Activated CD4-positive, alpha-beta T cell treated with anti-CD3 and anti-CD28 coated beads for 4 hours (primary cell): ENCODE measurements around the gene ITGB1BP2.
"Not testable (repeated sequence)": the region's sequence is repeated elsewhere in the genome, so short reads cannot be mapped to it uniquely, and the experiment has no call there.

Experiments used
- DNase-seq, 2 donors: peaks; one replicate each; pipeline ENCODE4 v3.0.0-alpha.2; 2020

Gene ITGB1BP2

DNA sequence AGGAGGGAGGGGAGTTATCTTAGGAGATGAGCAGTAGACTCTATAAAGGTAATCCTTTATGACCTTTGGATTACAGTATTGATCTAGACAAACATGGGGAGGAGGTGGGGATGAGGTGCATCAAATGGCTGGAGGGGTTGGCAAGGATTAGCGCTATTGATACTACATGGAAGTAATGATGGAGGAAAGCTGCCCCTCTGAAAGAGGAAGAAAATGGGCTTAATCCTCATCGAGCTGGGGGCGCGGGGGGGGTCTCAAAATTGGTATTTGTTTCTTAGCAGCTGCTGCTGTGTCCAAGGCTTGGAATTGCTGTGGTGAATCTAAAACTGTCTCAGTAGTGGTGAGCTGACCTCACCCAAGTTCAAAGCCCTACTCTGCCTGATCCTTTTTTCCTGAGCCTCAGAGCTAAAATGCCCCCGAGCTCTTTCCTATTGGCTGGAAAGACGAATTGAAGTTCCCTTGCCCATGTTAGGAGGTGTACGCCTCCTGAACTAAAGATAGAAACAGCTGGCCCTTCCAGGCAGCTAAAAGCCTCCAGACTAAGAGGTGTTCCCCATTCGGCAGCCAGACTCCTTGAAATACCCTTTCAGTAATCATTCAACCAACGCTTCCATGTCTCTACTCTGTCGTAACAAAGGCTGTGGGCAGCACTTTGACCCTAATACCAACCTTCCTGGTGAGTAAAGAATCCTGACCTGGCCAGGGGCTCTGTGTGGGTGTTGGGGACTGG, at the start of gene ITGB1BP2:
Gene ITGB1BP2 (plus strand): TSS at position 556 of the 730 bp plus-strand sequence. CDS start 57 bp downstream, at position 613.
- DNase-seq = no peak

DNA sequence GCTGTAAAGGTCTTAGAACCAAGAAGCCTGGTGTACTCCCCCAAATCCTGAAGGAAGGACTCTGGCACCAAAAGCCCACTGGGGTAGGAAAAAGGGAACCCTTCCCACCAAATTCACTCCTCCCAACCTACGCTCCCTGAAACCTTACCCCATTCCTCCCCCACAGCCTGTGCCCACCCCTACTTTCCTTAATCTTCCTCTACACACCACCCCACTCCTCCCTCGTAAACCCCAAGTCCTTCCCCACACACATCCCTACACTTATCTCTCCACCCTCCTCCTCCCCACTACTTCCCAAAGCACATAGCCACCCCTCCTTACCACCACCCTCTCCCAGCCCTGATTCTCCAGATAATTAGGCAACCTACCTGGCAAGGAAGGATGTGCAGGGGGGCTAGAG, 49.3 kb upstream of the ITGB1BP2 start:
- DNase-seq = no peak

DNA sequence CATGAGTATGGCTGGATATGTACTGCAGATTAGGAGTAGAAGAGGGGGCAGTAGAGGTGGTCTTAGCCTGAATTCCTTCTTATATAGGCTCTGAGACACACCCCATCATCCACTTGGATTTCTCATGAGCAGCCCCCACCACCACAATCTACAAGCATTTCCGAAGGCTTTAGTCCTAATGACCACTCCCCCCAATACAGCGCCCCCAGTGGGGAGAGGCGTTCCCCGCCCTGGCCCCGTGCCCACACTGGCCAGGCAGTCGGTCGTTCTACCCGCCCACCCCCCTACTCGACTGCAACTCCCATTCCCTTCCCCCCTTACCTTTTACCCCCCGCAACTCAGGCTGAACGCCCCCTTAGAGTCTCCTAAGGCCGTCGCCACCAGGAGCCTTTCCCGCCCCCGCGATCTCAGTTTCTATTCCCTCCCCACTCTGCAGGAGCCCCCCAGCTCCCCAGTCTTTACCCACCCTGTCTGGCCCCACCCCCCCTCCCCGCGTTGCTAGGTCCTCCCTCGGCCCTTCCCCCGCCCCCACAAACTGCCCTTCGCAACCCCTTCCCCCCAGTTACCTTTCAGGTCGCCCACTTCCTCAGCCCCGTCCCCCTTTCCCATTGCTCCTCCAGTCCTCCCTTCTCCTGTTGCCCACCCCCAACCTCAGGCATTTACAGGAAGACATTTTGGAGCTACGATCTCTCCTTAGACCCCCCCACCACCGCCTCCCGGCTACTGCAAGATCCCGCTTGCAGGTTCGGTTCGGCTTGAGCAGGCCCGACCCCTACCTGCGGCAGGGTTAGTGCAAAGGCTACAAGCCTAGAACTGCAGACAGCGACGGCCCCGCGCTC, 48.1 kb upstream of the ITGB1BP2 start:
- peak; percentile 9 to 15 for DNase-seq

DNA sequence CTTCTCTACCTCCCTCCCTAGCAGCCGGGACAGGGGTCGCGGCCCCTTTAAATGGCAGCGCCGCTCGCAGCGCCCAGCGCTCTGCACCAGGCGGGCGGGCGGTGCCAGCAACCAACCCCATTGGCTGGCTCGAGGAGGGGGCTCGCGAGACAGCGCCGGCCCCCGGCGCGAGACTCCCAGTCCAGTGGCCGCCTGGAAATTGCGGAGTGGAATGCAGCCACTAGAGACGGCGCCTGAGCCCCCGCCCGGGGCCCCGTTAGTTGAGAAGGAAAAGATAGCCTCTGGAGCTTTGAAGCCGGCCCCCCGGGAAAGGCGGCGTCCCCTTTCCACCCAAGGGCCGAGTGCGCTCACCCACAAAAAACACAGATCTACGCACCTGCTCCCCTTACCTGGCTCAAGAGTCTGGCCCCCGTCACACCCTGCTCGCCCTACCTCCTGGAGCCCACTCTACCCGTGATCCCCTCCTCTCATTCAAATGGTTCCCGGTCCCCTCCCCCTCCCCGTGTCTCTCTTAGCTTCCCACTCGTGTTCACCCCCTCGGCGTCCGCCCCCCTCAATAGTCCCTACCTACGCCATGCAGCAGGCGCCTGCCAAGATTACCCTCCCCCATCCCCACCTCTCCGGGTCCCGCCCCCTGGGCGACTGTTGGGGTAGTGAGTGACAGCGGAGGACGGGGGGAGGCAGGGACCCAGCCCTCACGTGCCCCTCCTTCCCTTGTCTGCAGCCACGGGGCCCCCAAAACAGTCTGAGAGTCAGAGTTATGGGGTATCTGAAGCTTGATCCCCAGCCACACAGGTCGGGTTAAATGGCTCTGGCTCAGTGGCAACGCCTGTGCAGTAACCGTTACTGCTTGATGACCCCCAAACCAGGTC, 47.2 kb upstream of the ITGB1BP2 start, which contains the start of gene ZMYM3:
Gene ZMYM3 (minus strand): TSS at position 49 of the 872 bp plus-strand sequence. CDS start 885 bp downstream, outside the sequence.
- peak; percentile 63 to 67 for DNase-seq

DNA sequence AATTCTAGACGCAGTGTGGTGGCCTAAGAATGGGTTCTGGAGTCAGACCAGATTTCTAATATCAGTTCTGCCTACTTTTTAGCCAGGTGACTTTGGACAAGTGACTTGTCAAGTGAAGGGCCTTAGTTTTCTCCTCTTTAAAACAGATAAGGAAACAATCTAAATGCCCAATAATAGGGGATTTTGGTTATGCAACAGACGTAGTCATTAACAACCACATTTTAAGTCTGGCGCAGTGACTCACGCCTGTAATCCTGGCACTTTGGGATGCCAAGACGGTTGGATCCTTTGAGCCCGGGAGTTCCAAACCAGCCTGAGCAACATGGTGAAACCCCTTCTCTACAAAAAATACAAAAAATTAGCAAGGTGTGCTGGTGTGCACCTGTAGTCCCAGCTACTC, 45.5 kb upstream of the ITGB1BP2 start:
- DNase-seq = no peak

DNA sequence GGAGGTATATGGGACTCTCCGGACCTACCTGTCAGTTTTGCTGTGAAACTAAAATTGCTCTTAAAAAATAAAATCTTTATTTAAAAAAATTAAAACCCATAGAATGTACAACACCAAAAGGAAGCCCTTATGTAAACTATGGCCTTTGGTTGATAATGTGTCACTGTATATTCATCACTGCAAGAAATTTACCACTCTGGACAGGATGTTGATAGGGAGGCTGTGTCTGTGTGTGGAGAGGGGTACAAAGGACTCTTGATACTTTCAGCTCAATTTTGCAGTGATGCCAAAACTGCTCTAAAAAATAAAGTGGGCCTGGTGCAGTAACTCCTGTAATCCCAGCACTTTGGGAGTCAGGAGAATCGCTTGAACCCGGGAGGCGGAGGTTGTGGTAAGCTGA, 44.7 kb upstream of the ITGB1BP2 start:
- no peak for DNase-seq

DNA sequence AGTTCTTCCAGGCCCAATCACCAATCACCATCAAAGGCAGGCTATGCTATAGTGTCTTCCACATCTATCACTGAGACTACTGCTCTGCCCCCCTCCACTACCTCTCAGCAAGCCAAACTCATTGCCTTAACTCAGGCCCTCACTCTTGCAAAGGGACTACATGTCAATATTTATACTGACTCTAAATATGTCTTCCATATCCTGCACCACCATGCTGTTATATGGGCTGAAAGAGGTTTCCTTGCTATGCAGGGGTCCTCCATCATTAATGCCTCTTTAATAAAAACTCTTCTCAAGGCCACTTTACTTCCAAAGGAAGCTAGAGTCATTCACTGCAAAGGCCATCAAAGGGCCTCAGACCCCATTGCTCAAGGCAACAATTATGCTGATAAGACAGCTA, 32.9 kb upstream of the ITGB1BP2 start:
- DNase-seq = not testable (repeated sequence)

DNA sequence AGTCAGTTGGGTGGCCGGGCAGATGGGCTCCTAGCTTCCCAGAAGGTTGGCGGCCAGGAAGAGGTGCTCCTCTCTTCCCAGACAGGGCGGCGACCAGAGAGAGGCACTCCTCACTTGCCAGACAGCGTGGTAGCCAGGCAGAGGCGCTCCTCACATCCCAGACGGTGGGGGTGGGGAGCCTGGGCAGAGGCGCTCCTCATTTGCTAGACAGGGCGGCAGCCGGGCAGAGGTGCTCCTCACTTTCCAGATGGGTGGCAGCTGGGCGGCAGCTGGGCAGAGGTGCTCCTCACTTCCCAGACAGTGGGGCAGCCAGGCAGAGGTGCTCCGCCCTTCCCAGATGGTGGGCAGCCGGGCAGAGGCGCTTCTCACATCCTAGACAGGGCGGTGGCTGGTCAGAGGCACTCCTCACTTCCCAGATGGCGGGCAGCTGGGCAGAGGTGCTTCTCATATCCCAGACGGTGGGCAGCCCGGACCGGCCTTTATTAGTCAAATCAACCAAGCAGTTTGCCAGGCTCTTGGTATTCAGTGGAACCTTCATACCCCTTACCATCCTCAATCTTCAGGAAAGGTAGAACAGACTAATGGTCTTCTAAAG, 31.7 kb upstream of the ITGB1BP2 start:
- DNase-seq = no peak

DNA sequence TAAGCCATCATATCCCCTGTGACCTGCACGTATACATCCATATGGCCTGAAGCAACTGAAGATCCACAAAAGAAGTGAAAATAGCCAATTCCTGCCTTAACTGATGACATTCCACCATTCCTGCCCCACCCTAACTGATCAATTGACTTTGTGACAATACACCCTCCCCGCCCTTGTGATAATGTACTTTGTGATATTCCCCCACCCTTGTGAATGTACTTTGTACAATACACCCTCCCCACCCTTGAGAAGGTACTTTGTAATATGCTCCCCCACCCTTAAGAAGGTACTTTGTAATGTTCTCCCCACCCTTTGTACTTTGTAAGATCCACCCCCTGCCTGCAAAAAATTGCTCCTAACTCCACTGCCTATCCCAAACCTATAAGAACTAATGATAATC, 29.2 kb upstream of the ITGB1BP2 start:
- not testable (repeated sequence) for DNase-seq

DNA sequence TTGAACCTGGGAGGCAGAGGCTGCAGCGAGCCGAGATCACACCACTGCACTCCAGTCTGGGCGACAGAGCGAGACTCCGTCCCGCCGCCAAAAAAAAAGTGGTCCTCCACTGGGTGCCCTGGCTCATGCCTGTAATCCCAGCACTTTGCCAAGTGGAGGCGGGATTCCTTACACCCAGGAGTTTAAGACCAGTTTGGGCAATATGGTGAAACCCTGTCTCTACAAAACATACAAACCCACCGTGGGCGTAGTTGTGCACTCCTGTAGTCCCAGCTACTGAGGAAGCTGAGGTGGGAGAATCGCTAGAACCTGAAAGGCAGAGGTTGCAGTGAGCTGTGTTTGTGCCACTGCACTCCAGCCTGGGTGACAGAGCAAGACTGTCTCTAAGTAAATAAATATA, 20.2 kb upstream of the ITGB1BP2 start:
- not testable (repeated sequence) for DNase-seq

DNA sequence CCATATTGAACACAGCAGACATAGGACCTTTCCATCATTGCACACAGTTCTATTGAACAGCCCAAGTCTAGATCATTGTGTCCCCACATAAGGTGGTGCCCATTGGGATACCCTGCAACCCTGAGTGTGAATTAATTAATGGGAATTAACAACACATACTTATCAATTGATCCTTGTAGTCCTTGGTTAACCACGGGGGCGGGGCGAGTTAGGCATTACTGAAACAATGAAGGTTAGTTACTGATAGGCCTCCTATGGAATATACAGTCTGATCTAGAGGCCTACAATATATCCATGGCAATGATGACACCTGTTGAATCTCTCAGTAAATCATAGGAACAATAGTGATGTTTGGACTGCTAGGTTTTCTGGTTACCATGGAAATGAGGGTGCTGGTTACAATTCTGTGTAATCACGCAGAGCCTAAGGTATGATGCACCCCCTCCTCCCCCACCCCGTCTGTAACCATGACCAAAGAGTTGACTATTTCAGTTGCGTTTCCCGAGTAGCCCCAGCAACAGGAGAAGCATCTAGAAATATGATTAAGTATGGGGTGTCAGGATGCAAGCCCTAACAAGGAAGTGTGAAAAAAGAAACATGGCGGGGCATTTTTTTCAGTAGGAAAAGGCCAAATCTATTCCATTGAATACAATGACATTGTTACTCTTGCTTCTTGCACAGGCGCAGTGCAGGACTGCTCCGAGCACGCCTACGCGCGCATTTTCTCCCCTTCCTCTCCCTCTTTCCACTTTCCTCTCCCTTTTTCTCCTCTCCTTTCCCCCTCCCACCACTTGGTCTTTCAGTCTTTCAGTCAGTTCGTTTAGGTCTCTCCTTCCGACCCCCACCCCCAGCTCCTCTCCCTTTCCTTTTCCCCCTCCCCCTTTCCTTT, 18.8 kb upstream of the ITGB1BP2 start:
- DNase-seq = peak; percentile 32 to 41

DNA sequence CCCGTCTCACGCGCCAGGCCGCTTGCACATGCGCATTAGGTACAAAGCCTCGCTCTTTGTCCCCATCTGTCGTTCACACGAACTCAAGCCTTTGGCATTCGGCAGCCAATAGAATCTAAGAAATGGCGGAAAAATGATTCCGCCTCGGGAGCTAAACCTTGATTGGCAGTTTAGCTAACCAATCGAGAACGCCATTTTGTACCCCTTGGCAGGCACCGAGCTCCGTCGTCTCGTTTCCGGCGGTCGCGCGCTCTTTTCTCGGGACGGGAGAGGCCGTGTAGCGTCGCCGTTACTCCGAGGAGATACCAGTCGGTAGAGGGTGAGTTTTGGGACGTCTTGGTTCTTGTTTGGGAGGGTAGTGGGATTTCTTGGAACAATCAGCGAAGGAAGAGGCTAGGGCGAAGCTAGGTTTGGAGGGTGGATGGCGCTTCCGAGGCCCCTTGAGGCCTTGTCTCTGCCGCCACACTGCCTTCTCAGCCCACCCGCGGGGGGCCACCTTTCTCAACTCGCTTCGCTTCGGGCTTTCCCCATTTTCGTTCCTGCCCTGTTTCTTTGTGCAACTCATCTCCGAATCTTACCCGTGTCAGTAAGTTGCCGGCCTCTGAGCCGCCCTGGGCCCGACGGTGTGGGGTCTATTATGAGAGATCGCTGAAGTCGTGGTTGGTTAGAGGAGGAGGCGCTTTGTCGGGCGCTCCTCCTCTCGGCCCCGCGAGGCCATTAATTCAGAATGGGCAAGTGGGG, 18.0 kb upstream of the ITGB1BP2 start, which contains the start of gene NONO:
Gene NONO (plus strand): TSS at position 233 of the 741 bp plus-strand sequence. CDS start 7,003 bp downstream, outside the sequence.
- DNase-seq = peak; percentile 80 to 84

DNA sequence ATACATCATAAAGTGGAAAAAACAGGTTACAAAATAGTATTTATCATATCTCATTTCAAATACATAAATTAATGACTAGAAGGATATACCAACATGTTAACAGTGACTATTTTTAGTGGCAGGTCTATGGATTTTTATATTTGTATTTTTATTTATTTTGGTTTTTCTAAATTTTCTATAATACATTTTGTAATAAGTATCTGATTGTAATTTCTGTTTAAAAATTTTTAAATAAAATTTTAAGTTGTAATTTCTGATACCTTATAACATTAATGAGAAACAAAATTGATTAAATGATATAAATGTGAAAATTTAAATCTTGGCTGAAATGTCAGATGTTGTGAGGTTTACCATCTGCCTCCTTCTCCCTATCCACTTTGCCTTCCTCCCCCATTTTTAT, 15.6 kb upstream of the ITGB1BP2 start:
- no peak for DNase-seq

DNA sequence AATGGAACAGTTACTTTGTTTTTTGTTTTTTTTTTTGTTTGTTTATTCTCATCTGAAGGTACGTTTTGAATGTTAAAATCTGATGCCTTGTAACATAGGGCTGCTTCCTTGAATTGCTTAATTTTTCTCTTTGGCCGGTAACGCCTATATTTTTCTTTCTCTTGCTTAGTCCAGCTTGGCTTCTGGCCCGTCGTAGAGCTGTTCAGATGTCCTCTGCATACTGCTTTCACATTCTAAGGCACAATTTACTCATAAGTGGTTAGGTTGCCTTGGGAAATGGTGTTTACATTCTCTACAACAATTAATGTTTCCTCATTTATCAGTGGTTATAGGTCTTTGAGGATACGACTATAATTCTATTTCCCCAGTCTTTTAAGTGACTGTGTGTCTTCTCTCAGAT, 10.2 kb upstream of the ITGB1BP2 start:
- no peak for DNase-seq

DNA sequence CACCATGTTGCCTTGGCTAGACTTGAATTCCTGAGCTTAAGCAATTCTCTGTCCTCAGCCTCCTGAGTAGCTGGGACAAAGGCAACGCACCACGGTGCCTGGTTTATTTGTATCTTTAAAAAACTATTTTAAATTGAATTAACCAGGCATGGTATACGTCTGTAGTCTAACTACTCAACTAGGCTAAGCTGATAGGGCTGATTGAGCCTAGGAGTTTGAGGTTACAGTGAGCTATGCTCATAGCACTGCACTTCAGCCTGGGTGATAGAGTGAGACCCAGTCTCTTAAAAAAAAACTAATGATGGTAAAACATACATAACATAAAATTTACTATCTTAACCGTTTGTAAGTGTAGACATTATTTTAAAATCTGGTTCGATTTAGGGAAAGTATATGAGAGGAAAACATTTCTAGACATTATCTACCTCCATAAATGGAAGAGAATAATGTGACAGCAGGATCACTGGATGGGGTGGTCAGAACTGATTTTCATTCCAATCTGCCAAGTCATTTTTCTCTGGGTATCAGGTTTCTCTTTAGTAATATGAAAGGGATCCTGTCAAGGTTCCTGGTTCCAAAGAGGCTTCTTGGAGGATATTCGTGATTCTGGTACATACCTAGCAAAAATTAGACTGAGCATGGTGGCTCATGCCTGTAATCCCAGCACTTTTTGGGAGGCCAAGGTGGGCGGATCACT, 8.7 kb upstream of the ITGB1BP2 start:
- no peak for DNase-seq

DNA sequence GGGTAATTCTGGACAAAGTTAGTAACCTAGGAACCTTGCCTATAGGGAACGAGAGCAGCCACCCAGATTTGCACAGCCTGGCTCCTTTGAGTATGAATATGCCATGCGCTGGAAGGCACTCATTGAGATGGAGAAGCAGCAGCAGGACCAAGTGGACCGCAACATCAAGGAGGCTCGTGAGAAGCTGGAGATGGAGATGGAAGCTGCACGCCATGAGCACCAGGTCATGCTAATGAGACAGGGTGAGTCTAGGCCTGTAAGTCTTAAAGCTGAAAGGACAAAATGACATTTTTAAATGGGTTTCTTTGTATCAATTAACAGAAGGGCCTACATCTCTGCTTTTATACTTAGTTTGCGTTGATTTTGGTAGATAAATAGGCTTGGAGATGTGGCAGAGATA, 4.7 kb upstream of the ITGB1BP2 start:
- no peak for DNase-seq

DNA sequence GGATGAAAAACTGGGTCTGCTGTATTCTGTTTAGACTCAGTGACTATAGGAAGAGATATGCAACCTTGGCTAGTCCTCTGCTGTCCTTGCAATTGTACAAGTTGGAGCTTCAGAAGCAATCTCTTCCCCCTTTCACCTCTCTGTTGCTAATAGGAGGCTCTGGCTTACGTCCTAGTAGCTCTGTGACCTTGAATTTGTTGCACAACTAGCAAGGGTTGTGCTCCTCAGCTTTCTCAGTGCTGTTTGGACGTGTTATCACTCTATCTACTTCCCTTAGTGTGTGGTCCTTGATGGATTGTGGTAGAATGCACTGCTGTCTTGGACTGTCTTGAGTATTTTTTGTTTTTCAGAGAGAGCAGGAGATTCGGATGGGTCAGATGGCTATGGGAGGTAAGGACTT, 3.4 kb upstream of the ITGB1BP2 start:
- DNase-seq = no peak

DNA sequence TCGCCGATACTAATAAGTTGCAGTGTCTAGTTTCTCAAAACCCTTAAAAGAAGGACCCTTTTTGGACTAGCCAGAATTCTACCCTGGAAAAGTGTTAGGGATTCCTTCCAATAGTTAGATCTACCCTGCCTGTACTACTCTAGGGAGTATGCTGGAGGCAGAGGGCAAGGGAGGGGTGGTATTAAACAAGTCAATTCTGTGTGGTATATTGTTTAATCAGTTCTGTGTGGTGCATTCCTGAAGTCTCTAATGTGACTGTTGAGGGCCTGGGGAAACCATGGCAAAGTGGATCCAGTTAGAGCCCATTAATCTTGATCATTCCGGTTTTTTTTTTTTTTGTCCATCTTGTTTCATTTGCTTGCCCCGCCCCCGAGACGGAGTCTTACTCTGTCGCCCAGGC, 1.5 kb upstream of the ITGB1BP2 start:
- not testable (repeated sequence) for DNase-seq

DNA sequence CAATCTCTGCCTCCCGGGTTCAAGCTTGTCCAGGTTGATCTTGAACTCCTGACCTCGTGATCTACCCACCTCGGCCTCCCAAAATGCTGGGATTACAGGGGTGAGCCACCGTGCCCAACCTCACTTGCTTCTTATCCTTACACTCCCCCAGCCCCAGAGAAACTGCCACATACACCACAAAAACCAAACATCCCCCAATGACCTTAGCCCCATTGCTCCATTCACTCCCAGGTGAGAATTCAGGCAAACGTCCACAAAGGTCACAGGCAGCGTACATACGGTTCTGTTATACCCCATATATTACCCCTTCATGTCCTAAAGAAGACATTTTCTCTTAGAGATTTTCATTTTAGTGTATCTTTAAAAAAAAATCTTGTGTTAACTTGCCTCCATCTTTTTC, 1.1 kb upstream of the ITGB1BP2 start:
- not testable (repeated sequence) for DNase-seq
